ENCODE results near the gene GOLGB1. TPM values are rescaled to one million over a fixed set of nuclear protein-coding genes. Genes with fewer than 3 reads are reported as not detected.

Gene GOLGB1
- total RNA-seq, 2 experiments from 2014 or later: 36.4 to 41.3 TPM

GRCh38 chr3:121630355-121630754, 119.2 kb downstream of the GOLGB1 start:
- no peak overlapping the region for H3K4me3 Mint-ChIP-seq

GRCh38 chr3:121629601-121630000, 119.9 kb downstream of the GOLGB1 start:
- POLR2A ChIA-PET: no interaction called here
- Mint-ChIP-seq H3K36me3 (peaks cover 38% of the 10 kb centered on the region), H3K9me3 (no peaks in the 10 kb centered on the region), H3K4me1 (no peaks in the 10 kb centered on the region), H3K4me3 (no peak overlapping the region), H3K27ac (no peak overlapping the region), H3K27me3 (no peaks in the 10 kb centered on the region)
- DNase-seq: no peak
- no peak for ATAC-seq (ENCODE audit: low read depth)

More at GRCh38 chr3:121630355-121630754, 119.2 kb downstream of the GOLGB1 start:
- no peaks in the 10 kb centered on the region for H3K27me3 Mint-ChIP-seq
- ATAC-seq (ENCODE audit: low read depth) (no peak), DNase-seq (no peak)
- H3K9me3 Mint-ChIP-seq: no peaks in the 10 kb centered on the region
- H3K4me1 Mint-ChIP-seq: no peaks in the 10 kb centered on the region
- H3K27ac Mint-ChIP-seq: peak overlapping the region; percentile 9
- POLR2A ChIA-PET: interaction anchor here (0.6 to 0.7 kb wide), 2 partner anchors 56 to 1248 kb away, joined by 3 to 4 read pairs; no protein-coding TSS in a partner anchor
- peaks cover 43% of the 10 kb centered on the region for H3K36me3 Mint-ChIP-seq

GRCh38 chr3:121627622-121628021, 121.9 kb downstream of the GOLGB1 start:
- H3K9me3 Mint-ChIP-seq: no peaks in the 10 kb centered on the region
- H3K4me1 Mint-ChIP-seq: no peaks in the 10 kb centered on the region
- H3K27ac Mint-ChIP-seq: no peak overlapping the region
- H3K4me3 Mint-ChIP-seq: no peak overlapping the region
- DNase-seq (no peak), ATAC-seq (ENCODE audit: low read depth) (no peak)
- H3K27me3 Mint-ChIP-seq: no peaks in the 10 kb centered on the region
- POLR2A ChIA-PET: no interaction called here
- H3K36me3 Mint-ChIP-seq: peaks cover 28% of the 10 kb centered on the region

- POLR2A ChIA-PET: no interaction called here
- no peaks in the 10 kb centered on the region for H3K4me1 Mint-ChIP-seq
- H3K27me3 Mint-ChIP-seq: no peaks in the 10 kb centered on the region
- DNase-seq (no peak), ATAC-seq (ENCODE audit: low read depth) (no peak)
- H3K4me3 Mint-ChIP-seq: no peak overlapping the region
- no peaks in the 10 kb centered on the region for H3K9me3 Mint-ChIP-seq
- H3K27ac Mint-ChIP-seq: no peak overlapping the region
- H3K36me3 Mint-ChIP-seq: peaks cover 26% of the 10 kb centered on the region
Observed at GRCh38 chr3:121627211-121627610, 122.3 kb downstream of the GOLGB1 start.

- Mint-ChIP-seq H3K27me3 (no peaks in the 10 kb centered on the region), H3K4me3 (no peak overlapping the region), H3K4me1 (peaks cover 2% of the 10 kb centered on the region), H3K9me3 (no peaks in the 10 kb centered on the region), H3K27ac (no peak overlapping the region), H3K36me3 (peaks cover 19% of the 10 kb centered on the region)
- ATAC-seq (ENCODE audit: low read depth) (no peak), DNase-seq (no peak)
- POLR2A ChIA-PET: interaction anchor here (0.5 kb wide), 1 partner anchor 80 kb away, joined by 4 read pairs; no protein-coding TSS in a partner anchor
Observed at GRCh38 chr3:121626495-121626894, 123.0 kb downstream of the GOLGB1 start.

GRCh38 chr3:121624147-121624899, 125.2 kb downstream of the GOLGB1 start:
- DNase-seq (no peak), ATAC-seq (ENCODE audit: low read depth) (no peak)
- Mint-ChIP-seq H3K36me3 (peaks cover 9% of the 10 kb centered on the region), H3K9me3 (no peaks in the 10 kb centered on the region), H3K4me3 (no peak overlapping the region), H3K27me3 (no peaks in the 10 kb centered on the region), H3K4me1 (peaks cover 2% of the 10 kb centered on the region), H3K27ac (no peak overlapping the region)
- POLR2A ChIA-PET: no interaction called here

- ATAC-seq (ENCODE audit: low read depth) (no peak), DNase-seq (no peak)
- no peaks in the 10 kb centered on the region for H3K36me3 Mint-ChIP-seq
- H3K9me3 Mint-ChIP-seq: no peaks in the 10 kb centered on the region
- H3K27me3 Mint-ChIP-seq: peaks cover 5% of the 10 kb centered on the region
- H3K4me1 Mint-ChIP-seq: peaks cover 2% of the 10 kb centered on the region
- no peak overlapping the region for H3K4me3 Mint-ChIP-seq
- H3K27ac Mint-ChIP-seq: no peak overlapping the region
- POLR2A ChIA-PET: no interaction called here
Observed at GRCh38 chr3:121621491-121621890, 128.1 kb downstream of the GOLGB1 start.

- H3K36me3 Mint-ChIP-seq: no peaks in the 10 kb centered on the region
- POLR2A ChIA-PET: no interaction called here
- no peaks in the 10 kb centered on the region for H3K9me3 Mint-ChIP-seq
- DNase-seq: no peak
- no peak for ATAC-seq (ENCODE audit: low read depth)
- H3K27ac Mint-ChIP-seq: no peak overlapping the region
- H3K4me3 Mint-ChIP-seq: no peak overlapping the region
- peaks cover 5% of the 10 kb centered on the region for H3K27me3 Mint-ChIP-seq
- peaks cover 2% of the 10 kb centered on the region for H3K4me1 Mint-ChIP-seq
Observed at GRCh38 chr3:121619691-121620090, 129.8 kb downstream of the GOLGB1 start.

Other genes with a start within 250 kb of the GOLGB1 start
- 10 to 100 TPM; 22.3 to 25.9 TPM for gene POLQ, start 203.8 kb downstream of the GOLGB1 start, total RNA-seq
- not detected for gene ARGFX, start 181.8 kb downstream of the GOLGB1 start, total RNA-seq
- not detected for gene FBXO40, start 156.4 kb downstream of the GOLGB1 start, total RNA-seq
- 100 to 1,000 TPM; 316 to 318 TPM for gene HCLS1, start 88.8 kb downstream of the GOLGB1 start, total RNA-seq
- 10 to 100 TPM; 29.5 to 33.2 TPM for gene IQCB1, start 85.3 kb upstream of the GOLGB1 start, total RNA-seq
- 10 to 100 TPM; 11.4 to 13.3 TPM for gene EAF2, start 85.5 kb upstream of the GOLGB1 start, total RNA-seq
- 1 to 10 TPM; 1.8 to 3.7 TPM for gene SLC15A2, start 144.7 kb upstream of the GOLGB1 start, total RNA-seq